NCI-H2081 (cell line): ENCODE data around the gene UBL7.

ENCODE experiments used
- DNase-seq, 2 experiments: peaks; one replicate each; lab custom pipeline; 2025; lab: John Stamatoyannopoulos, UW

UBL7 gene

GRCh38 chr15:74438721-74439316 lies 22.1 kb downstream of the UBL7 start:
- DNase-seq: peak; percentile 47 to 74

GRCh38 chr15:74438206-74438605 lies 22.8 kb downstream of the UBL7 start:
- no peak for DNase-seq

- no peak for DNase-seq
These were observed 26.5 kb downstream of the UBL7 start for GRCh38 chr15:74434263-74435136.

- DNase-seq: peak; percentile 50 to 64
These were observed 27.2 kb downstream of the UBL7 start, which contains the start of gene SEMA7A for GRCh38 chr15:74433592-74434262. Gene SEMA7A (minus strand): TSS chr15:74433958. CDS start chr15:74433918, 40 bp downstream.

GRCh38 chr15:74432968-74433591 lies 27.9 kb downstream of the UBL7 start:
- no peak for DNase-seq

GRCh38 chr15:74432271-74432967 lies 28.5 kb downstream of the UBL7 start:
- DNase-seq: no peak

GRCh38 chr15:74431645-74432044 lies 29.3 kb downstream of the UBL7 start:
- no peak for DNase-seq

- DNase-seq: no peak
These were observed 29.8 kb downstream of the UBL7 start for GRCh38 chr15:74431116-74431515.

GRCh38 chr15:74430510-74430951 lies 30.4 kb downstream of the UBL7 start:
- DNase-seq: no peak

- DNase-seq: no peak
These were observed 31.1 kb downstream of the UBL7 start for GRCh38 chr15:74429781-74430400.

- DNase-seq: no peak
These were observed 31.8 kb downstream of the UBL7 start for GRCh38 chr15:74428970-74429780.

GRCh38 chr15:74428442-74428787 lies 32.5 kb downstream of the UBL7 start:
- DNase-seq: no peak

- no peak for DNase-seq
These were observed 33.1 kb downstream of the UBL7 start for GRCh38 chr15:74427607-74428441.

GRCh38 chr15:74426404-74427281 lies 34.3 kb downstream of the UBL7 start:
- DNase-seq: no peak

- no peak for DNase-seq
These were observed 35.3 kb downstream of the UBL7 start for GRCh38 chr15:74425630-74426029.

GRCh38 chr15:74424901-74425528 lies 35.9 kb downstream of the UBL7 start:
- DNase-seq: no peak

GRCh38 chr15:74423431-74424257 lies 37.3 kb downstream of the UBL7 start:
- DNase-seq: no peak
